GM23248 (cell line): ENCODE measurements around the gene ARFGAP1.

Experiments
- EZH2 ChIP-seq: fragments of 200-600 bp; sonication (generic); IDR thresholded peaks from 2 replicates; pipeline ENCODE4 v1.6.1; 2018; ENCODE audit warnings: antibody characterized with exemption, mild to moderate bottlenecking; ENCODE audit not compliant: insufficient read depth, poor library complexity, severe bottlenecking
- EZH2phosphoT487 ChIP-seq: fragments of 200-600 bp; sonication (generic); IDR thresholded peaks from 2 replicates; pipeline ENCODE4 v1.6.1; 2018; ENCODE audit warnings: antibody characterized with exemption, moderate library complexity, mild to moderate bottlenecking, low read depth; ENCODE audit not compliant: insufficient read depth

DNA sequence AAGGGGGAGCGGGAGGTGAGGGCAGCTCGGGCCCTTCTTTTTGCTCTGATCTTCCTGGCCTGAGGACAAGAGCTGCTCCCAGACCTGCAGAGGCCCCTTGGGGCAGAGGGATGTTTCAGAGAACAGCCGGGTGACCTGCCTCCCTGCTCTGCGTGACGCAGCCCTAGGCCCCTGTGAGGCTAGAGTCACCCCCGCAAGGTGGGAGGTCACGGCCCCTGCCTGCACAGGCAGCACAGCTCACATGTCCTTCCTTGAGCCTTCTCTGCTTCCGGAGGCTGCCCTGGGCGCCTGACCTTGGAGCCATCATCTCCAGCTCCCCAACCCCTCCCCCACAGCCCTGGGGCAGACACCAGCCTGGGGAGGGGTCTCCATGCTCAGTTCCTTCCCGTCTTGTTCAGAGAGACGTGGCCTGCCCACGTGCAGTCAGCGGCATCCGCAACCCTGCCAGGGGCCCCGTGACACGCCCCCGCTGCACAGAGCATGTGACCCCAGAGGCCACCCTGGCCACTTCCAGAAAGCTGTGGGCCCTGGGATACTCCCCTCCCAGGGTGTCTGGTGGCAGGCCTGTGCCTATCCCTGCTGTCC, 37.1 kb upstream of the ARFGAP1 start, which contains the start of gene BIRC7:
- TF ChIP-seq EZH2phosphoT487: no peak
- TF ChIP-seq EZH2: no peak
